A549 treated with dexamethasone at 1 μM for 4 hours (cell line): ENCODE measurements around the gene CLDN25. TPM values are rescaled to one million over a fixed set of nuclear protein-coding genes. Genes with fewer than 3 reads are reported as not detected.

Source experiments
- total RNA-seq: library from RNA; stranded (reverse); fragments of 200-300 nt; extraction: Qiagen RNA extraction; gene quantifications from 5 replicates; pipeline ENCODE4 v1.2.3, GENCODE V29; 2022

Gene CLDN25
- not detected in 5 replicates for total RNA-seq

GRCh38 chr11:113779496-113779895 lies at the start of gene CLDN25:
Gene CLDN25, plus strand, starts transcription at chr11:113779796. Its CDS starts 0 bp downstream, at chr11:113779796.

GRCh38 chr11:113773416-113774173 lies 6.0 kb upstream of the CLDN25 start, which contains the start of gene ZW10:
Gene ZW10, minus strand, starts transcription at chr11:113773692. Its CDS starts 26 bp downstream, at chr11:113773666.

Other genes with a start within 250 kb of the CLDN25 start
- 0.08 to 0.15 TPM (median 0.11 TPM) in 5 replicates for gene TMPRSS5, start 73.5 kb upstream of the CLDN25 start, total RNA-seq
- 12.6 to 14.8 TPM (median 13.4 TPM) in 5 replicates for gene ZW10, start 6.1 kb upstream of the CLDN25 start, total RNA-seq
- 13.2 to 20.1 TPM (median 19.2 TPM) in 5 replicates for gene USP28, start 95.8 kb downstream of the CLDN25 start, total RNA-seq
- gene HTR3B, start 125.0 kb downstream of the CLDN25 start, total RNA-seq: not detected in 5 replicates
- not detected in 5 replicates for gene HTR3A, start 195.3 kb downstream of the CLDN25 start, total RNA-seq